PC-9 (cell line): ENCODE measurements around the gene C10orf105.

Source experiments
- CTCF ChIP-seq: fragments of 200-600 bp; sonication (generic); conservative IDR thresholded peaks from 2 replicates; pipeline ENCODE4 v1.6.1; 2017; ENCODE audit warnings: mixed run types, antibody characterized with exemption, mild to moderate bottlenecking, moderate library complexity
- EZH2 ChIP-seq: fragments of 200-600 bp; sonication (generic); IDR thresholded peaks from 2 replicates; pipeline ENCODE4 v1.8.0; 2017; ENCODE audit warnings: antibody characterized with exemption, low read depth

GRCh38 chr10:71742301-71743088, 22.9 kb upstream of the C10orf105 start:
- TF ChIP-seq CTCF (no peak), EZH2 (no peak)
